8988T (cell line): ENCODE data around the gene MESP1.
A peak's percentile ranks its signal among the peaks of the same experiment; 100 is the strongest.

Experiments used
- DNase-seq: peaks from one replicate; pipeline ENCODE4 v3.0.0; 2011

Gene MESP1

DNA sequence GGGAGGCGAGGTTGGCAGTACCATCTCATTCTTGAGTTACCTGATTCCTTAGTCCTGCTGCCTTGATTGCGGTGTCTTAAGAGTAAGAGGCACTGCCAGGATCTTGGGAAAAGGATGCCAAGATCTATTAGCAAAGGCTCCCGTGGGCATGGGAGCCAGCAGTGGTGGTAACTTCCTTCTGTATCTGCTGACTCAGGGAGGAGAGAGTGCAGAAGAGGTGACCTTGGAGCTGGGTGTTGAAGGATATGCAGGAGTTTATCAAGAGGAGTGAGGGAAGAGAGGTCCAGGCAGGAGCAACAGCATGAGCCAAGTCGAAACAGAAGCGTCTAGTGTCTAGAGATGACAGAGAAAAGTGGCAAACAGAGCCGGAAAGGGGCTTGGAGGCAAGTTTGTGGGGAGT lies 29.6 kb upstream of the MESP1 start:
- no peak for DNase-seq

- no peak for DNase-seq
Measured at GRCh38 chr15:89778861-89779260, 27.8 kb upstream of the MESP1 start.

DNA sequence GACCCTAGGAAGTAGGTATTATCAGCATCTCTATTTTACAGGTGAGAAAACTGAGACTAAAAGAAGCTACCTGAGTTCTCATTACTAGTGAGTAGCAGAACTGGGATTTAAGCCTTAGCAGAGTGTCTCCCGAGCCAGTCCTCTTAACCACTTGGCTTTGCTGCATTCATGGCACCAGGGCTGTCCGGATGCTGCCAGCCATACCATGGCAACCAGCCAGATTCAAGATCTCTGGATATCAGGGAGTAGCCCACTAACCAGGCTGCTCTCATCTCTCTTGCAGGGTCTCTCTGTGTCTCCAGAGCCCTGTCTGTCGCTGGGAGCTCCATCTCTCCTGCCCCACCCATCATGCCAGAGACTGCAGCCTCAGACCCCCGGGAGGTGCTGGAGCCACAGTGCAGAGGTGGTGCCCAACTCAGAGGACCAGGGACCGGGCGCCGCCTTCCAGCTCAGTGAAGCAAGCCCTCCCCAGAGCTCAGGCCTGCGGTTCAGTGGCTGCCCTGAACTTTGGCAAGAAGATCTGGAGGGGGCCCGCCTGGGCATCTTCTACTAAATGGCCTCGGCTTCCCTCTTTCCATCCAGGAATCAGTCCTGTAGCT lies 26.8 kb upstream of the MESP1 start:
- no peak for DNase-seq

DNA sequence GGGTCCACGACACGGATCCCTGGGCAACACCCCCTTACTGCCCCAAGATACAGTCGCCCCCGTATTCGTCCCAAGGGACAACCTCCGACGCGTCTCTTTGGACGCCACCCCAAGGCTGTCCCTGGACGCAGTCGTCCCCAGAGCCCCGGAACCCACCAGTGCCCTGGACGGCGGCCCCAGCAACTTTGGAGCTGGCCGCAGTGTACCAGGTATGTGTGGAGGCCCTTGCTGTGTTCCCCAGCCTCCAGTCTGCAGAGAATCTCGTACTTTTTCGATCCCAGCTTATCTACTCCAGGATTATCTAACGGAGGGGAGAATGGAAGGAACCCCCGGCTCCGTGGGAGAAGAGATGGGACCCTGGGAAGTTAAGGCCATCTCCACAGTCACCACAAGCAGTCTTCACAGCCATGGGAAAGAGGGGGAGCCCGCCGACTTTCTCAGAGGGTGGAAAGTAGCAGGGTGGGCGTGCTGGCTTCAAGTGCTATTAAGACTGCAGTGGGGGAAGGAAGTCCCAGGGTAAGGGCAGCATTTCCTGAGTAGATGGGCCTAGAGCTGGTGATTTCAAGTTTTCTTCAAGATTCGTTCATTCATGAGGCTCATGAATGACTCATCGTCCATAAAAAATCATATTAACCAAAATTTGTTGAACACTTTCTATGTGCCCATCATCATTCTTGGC lies 26.2 kb upstream of the MESP1 start:
- no peak for DNase-seq

DNA sequence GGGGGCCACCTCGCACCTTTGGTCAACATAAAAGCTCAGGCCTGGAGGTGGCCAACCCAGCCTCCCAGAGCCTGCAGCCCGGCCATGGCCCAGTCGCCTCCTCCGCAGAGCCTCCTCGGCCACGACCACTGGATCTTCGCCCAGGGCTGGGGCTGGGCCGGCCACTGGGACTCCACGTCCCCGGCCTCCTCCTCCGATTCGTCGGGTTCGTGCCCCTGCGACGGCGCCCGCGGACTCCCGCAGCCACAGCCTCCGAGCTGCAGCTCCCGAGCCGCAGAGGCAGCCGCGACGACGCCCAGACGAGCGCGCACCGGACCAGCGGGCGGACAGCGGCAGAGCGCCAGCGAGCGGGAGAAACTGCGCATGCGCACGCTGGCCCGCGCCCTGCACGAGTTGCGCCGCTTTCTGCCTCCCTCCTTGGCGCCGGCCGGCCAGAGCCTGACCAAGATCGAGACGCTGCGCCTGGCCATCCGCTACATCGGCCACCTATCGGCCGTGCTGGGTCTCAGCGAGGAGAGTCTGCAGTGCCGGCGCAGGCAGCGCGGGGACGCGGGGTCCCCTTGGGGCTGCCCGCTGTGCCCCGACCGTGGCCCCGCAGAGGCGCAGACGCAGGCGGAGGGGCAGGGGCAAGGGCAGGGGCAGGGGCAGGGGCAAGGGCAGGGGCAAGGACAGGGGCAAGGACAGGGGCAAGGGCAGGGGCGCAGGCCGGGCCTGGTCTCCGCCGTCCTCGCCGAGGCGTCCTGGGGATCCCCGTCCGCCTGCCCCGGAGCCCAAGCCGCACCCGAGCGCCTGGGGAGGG lies 25.4 kb upstream of the MESP1 start, which contains the start of gene MESP2:
MESP2 (plus strand) TSS at position 59 of the 799 bp plus-strand sequence; CDS start at position 85, 26 bp downstream.
- DNase-seq, result peak; percentile 62

DNA sequence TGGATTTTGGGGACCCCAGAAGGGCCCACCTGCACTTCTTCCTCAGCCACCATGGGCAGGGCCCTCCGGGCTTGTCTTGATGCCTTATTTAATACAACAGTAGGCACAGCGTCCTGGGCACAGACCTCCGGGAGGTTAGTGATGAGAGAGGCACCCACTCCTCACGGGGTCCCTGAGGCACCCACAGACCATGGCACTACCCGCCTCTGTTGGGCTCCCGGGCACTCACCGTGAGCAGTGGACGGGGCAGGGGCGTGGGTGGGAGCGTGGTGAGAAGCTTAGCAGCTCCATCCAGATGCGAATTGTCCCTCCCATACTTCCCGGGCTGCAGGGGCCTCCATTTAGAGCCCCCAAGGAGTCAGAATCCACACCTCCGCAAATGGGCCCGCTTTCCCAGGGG lies 24.8 kb upstream of the MESP1 start:
- DNase-seq, result no peak

GRCh38 chr15:89774492-89774891 lies 23.4 kb upstream of the MESP1 start:
- no peak for DNase-seq

DNA sequence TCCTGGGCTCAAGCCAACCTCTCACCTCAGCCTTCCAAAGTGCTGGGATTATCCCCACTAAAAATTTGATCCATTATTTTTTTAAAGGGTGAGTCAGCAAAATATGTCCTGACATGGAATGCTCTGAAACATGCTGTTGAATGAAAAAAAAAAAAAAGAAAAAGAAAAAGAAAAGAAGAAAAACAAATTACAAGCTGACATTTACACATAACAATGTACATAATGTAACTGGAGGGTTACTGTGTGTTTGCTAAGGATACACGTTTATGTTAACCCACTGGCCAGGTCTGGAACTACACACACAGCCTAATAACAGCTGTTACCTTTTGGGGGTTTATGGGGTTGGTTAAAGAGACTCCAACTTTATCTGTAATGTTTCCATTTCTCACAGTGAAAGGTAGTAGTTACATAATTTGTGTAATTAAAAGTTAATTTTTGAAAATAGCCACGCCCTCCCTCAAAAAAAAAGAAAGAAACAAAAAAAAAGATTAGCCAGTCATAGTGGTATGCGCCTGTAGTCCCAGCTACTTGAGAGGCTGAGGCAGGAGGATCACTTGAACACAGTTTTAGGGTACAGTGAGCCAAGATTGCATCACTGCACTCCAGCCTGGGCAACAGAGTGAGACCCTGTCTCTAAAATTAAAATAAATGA lies 22.0 kb upstream of the MESP1 start:
- no peak for DNase-seq

DNA sequence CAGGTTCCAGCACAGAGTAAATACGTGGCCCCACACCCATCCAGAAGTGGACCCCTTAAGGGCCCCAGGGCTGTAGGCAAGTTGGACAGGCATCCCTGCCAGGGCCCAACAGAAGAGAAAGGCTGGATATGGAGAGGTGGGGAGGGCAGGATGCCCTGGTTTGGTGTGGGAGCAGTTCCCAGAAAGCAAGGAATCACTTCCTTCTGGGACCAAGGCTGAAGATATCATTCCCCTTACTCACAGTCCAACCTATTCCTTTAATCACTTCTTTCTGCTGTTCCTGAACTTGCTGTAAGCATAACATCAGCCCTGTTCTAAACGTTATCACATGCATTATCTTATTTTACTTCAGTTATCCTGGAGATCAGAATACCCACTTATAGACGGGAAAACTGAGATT lies 19.0 kb upstream of the MESP1 start:
- DNase-seq, result no peak

- no peak for DNase-seq
Measured at GRCh38 chr15:89769366-89769765, 18.3 kb upstream of the MESP1 start.

- no peak for DNase-seq
Measured at GRCh38 chr15:89768071-89768500, 17.0 kb upstream of the MESP1 start.

GRCh38 chr15:89767411-89767915 lies 16.4 kb upstream of the MESP1 start:
- DNase-seq, result no peak

- no peak for DNase-seq
Measured at GRCh38 chr15:89766357-89767311, 15.6 kb upstream of the MESP1 start.

GRCh38 chr15:89765694-89766093 lies 14.6 kb upstream of the MESP1 start:
- no peak for DNase-seq

DNA sequence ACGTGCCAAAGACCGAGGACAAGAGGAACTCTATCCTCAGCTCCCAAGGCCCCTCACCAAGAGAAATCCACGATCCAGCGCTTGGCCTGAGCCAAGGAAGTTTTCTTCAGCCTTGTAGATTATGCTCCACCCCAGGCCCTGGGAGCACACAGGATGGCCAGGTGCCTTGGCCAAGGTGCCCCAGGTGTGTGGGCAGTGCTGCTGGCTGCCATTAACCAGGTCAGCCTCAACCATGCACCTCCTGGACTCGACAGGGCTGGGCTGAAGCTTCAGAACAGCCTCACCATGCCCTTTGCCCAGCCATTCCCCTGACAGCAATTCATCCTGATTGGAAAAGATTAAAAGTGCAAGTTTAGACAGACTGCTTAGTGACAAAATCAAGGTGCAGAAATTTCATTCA lies 10.9 kb upstream of the MESP1 start:
- DNase-seq, result no peak

GRCh38 chr15:89761009-89761831 lies 10.2 kb upstream of the MESP1 start:
- no peak for DNase-seq

- peak; percentile 66 for DNase-seq
Measured at GRCh38 chr15:89760303-89761008, 9.4 kb upstream of the MESP1 start.

DNA sequence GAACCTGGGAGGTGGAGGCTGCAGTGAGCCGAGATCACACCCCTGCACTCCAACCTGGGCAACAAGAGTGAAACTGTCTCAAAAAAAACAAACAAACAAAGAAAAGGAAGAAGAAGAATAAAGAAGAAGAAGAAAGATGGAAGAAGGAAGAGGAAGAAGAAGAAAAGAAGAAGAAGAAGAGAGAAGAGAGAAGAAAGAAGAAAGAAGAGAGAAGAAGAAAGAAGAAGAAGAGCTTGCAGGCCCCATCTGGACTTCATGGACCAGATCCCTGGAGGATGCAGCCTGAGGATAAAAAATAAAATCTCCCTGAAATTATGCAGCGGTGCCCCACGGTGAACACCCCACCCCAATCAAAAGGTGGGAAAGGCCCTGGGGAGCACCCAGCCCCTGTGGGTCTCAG lies 8.8 kb upstream of the MESP1 start:
- no peak for DNase-seq

GRCh38 chr15:89758981-89759380 lies 7.9 kb upstream of the MESP1 start:
- DNase-seq, result no peak

DNA sequence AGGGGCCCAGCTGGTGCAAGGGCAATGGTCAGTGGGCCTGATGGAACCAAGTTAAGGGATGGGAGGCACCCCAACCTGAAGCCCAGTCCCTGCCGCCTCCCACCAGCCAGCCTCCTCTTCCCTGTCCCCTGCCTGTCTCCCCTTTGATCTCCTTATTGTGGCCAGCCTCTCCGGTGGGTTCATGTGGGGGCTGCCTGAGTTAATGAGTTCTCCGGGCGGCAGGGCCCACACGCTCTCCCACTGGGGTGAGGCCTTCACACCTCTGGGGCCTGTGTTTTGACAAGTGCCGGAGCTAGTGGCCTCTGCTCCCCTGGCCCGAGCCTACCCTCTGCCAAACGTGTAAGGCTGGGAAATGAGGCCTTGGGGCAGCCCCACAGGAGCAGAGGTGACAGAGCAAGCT lies 7.2 kb upstream of the MESP1 start:
- DNase-seq, result no peak
